Measurements from ENCODE around the gene TRAF1. TPM values are rescaled to one million over a fixed set of nuclear protein-coding genes. Genes with fewer than 3 reads are reported as not detected.

TRAF1 gene
- total RNA-seq, 2 donors from 2014 or later: 103 to 118 TPM

DNA sequence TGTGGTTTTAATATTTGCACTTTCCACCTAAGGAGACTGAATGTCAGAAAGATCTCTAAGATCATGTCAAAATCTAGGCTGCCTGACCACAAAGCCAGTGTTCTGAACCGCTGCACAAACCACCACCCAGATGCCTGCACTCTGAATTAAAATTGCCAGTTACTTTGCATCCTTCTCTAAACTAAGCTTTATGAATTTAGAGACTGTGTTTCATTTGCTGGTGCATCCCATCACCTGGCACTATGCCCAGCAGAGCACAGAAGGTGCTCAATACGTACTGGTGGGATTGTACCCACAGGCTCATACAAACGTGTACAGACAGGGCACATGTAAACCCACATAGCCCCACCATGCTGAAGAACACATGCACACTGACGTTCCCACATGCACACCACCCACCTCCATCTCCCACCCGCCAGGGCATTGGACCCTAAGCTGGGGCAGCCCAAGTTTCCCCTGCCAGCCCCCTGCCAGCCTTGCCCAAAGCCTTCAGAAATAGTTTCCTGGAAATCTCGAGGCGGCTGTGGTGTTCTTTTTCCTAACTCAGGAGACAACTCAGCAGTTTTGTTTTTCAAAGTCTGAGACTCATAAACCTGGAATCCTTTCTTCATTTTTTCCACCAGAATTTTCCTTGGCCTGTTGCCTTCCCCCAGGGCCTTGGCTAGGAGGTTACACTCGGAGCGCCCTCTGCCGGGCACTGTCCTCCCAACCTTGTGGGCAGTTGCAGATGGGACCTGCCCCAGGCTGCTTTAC is 9.6 kb upstream of the TRAF1 start:
- Mint-ChIP-seq H3K27ac (peak overlapping the region; percentile 100), H3K4me1 (peaks cover 43% of the 10 kb centered on the region), H3K27me3 (no peaks in the 10 kb centered on the region)

DNA sequence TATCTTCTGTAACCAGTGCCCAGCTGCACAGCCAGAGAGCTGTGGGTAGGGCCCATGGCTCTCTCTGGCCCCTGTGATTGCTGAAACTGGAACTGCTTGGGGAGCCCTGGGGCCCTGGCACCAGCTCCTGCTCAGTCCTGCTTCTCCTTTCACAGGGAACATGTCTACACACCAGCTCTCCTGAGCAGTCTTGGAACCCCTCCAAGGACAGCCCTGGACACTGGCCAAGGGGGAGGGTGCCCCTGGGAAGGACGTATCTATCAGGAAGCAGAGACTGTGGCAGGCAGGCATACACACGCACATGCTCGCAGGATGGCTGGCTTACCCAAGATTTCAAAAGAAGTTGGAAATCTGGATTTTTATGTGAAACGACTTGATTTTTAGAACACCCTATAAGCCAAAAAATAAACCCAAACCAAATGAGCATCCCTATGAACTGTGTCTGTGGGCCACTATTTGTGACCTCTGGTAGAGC is 8.8 kb upstream of the TRAF1 start:
- no peaks in the 10 kb centered on the region for H3K9me3 ChIP-seq (ENCODE audit: control insufficient read depth, low read length, poor library complexity, severe bottlenecking)
- DNase-seq (no peak), ATAC-seq (no peak)
- Mint-ChIP-seq H3K36me3 (ENCODE audit: low read depth) (no peaks in the 10 kb centered on the region), H3K27me3 (no peaks in the 10 kb centered on the region), H3K4me3 (peak overlapping the region; percentile 74), H3K4me1 (peaks cover 46% of the 10 kb centered on the region), H3K27ac (peak overlapping the region; percentile 100)

More for the DNA sequence above, 9.6 kb upstream of the TRAF1 start:
- DNase-seq (peak; percentile 74 to 88 (median 80)), ATAC-seq (peak; percentile 76)
- Mint-ChIP-seq H3K36me3 (ENCODE audit: low read depth) (peaks cover 2% of the 10 kb centered on the region), H3K4me3 (peak overlapping the region; percentile 74)
- H3K9me3 ChIP-seq (ENCODE audit: control insufficient read depth, low read length, poor library complexity, severe bottlenecking): no peaks in the 10 kb centered on the region

GRCh38 chr9:120934281-120934680 is 7.7 kb upstream of the TRAF1 start:
- DNase-seq: no peak
- Mint-ChIP-seq H3K4me1 (peaks cover 51% of the 10 kb centered on the region), H3K27ac (peak overlapping the region; percentile 100), H3K36me3 (ENCODE audit: low read depth) (no peaks in the 10 kb centered on the region), H3K27me3 (no peaks in the 10 kb centered on the region), H3K4me3 (no peak overlapping the region)
- ATAC-seq: no peak
- no peaks in the 10 kb centered on the region for H3K9me3 ChIP-seq (ENCODE audit: control insufficient read depth, low read length, poor library complexity, severe bottlenecking)

DNA sequence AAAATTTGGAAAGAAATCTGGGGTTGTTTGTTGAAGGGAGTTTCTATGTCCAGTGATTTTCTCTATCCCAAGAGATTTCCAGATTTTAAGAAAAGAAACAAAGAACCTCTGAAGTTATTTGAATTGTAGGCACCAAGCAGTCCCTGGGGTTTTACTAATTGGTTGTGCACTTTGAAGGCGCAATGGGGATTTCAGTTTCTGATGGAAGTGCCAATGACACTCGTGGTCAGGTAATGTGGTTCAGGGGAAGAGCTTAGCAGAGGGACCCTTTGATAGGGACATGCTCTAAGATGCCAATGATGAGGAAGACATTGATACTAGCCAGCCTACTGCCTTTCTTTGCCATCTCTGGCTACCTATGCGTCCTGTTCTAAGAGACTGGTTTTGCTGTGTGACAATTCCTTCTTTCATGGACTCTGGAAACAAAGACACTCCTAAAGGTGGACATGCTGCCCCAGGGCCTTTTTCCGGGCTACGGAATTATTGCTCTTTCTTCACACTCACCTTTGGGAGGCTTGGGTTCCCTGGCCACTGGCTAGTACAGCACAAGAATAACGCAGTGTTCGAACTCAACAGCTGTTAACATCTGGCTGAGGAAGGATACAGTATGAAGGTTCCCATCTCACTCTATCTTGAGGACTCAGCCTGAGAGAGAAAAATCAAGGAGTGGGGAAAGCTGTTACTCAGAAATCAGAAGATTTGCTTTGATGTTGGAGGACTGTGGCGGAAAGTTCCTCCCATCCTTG is 6.9 kb upstream of the TRAF1 start:
- H3K27ac Mint-ChIP-seq: peak overlapping the region; percentile 100
- peaks cover 53% of the 10 kb centered on the region for H3K4me1 Mint-ChIP-seq
- ATAC-seq (no peak), DNase-seq (no peak)
- no peaks in the 10 kb centered on the region for H3K27me3 Mint-ChIP-seq
- H3K9me3 ChIP-seq (ENCODE audit: control insufficient read depth, low read length, poor library complexity, severe bottlenecking): no peaks in the 10 kb centered on the region
- no peak overlapping the region for H3K4me3 Mint-ChIP-seq
- no peaks in the 10 kb centered on the region for H3K36me3 Mint-ChIP-seq (ENCODE audit: low read depth)

- H3K4me3 Mint-ChIP-seq: peak overlapping the region; percentile 59
- no peaks in the 10 kb centered on the region for H3K9me3 ChIP-seq (ENCODE audit: control insufficient read depth, low read length, poor library complexity, severe bottlenecking)
- DNase-seq (no peak), ATAC-seq (no peak)
- H3K36me3 Mint-ChIP-seq (ENCODE audit: low read depth): peaks cover 5% of the 10 kb centered on the region
- H3K27ac Mint-ChIP-seq: peak overlapping the region; percentile 100
- H3K27me3 Mint-ChIP-seq: no peaks in the 10 kb centered on the region
- H3K4me1 Mint-ChIP-seq: peaks cover 64% of the 10 kb centered on the region
These were observed 5.7 kb upstream of the TRAF1 start for GRCh38 chr9:120932086-120932823.

DNA sequence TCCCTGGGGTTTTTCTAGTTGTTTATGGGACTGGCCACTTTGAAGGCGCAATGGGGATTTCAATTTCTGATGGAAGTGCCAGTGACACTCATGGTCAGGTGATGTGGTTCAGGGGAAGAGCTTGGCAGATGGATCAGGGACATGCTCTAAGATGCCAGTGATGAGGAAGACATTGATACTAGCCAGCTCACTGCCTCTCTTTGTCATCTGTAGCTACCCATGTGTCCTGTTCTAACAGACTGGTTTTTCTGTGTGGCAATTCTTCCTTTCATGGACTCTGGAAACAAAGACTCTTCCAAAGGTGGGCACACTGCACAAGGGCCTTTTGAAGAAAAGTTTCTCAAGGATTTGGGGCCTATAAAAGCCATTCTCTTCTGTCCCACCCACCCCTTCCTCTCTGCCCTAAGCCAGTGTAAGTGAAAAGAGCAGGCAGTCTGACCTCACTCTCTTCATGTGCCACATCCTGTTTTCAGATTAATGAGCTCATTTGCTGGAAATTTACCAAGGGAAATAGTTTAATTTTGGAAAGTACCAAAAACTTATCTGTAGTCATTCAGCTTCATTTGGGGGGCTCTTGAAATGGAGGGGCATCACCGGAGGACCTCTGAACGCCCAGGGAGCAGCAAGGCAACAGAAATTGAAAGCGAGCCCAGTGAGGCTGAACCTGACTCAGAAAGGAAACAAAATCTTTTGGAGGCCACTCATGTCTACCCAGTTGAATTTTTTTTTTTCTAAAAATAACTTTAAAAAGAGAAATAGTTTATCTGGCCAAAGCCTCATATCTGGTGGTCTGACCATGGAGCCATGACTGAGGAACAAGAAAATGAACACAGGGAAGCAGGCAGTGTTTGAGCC is 4.9 kb upstream of the TRAF1 start:
- no peaks in the 10 kb centered on the region for H3K9me3 ChIP-seq (ENCODE audit: control insufficient read depth, low read length, poor library complexity, severe bottlenecking)
- no peaks in the 10 kb centered on the region for H3K27me3 Mint-ChIP-seq
- peak in 2 of 3 donors; percentile 38 to 46 for DNase-seq
- H3K27ac Mint-ChIP-seq: peak overlapping the region; percentile 100
- H3K4me1 Mint-ChIP-seq: peaks cover 64% of the 10 kb centered on the region
- peak; percentile 70 for ATAC-seq
- H3K36me3 Mint-ChIP-seq (ENCODE audit: low read depth): peaks cover 5% of the 10 kb centered on the region
- peak overlapping the region; percentile 82 for H3K4me3 Mint-ChIP-seq

DNA sequence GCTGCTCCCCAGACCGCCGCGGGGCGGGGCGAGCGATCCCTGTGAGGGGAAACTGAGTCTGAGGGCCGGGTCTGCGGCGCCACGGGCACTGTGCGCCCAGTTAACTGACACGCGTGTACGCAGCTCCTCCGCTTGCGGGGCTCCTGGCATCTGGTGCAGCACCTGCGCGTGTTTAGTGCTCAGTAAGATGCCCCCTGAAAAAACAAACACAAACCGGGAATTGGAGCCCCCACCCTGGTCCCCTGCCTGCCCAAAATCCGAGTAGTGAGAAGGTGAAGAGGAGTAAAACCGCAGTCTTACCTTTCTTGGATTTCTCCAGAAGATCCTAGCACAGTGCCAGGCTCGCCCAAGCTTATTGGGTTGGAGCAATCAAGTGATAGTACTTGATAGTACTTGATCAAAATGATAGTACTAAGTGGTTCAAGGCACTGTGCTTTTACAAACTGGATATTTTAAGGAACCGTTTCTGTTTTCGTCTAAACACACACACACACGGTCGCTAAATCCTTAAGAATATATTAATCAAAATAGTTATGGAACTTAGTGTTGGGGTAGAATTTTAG is 2.7 kb upstream of the TRAF1 start:
- no peak for DNase-seq
- H3K9me3 ChIP-seq (ENCODE audit: control insufficient read depth, low read length, poor library complexity, severe bottlenecking): no peaks in the 10 kb centered on the region
- H3K4me1 Mint-ChIP-seq: peaks cover 65% of the 10 kb centered on the region
- peak overlapping the region; percentile 100 for H3K27ac Mint-ChIP-seq
- no peak for ATAC-seq
- peaks cover 5% of the 10 kb centered on the region for H3K36me3 Mint-ChIP-seq (ENCODE audit: low read depth)
- H3K4me3 Mint-ChIP-seq: peak overlapping the region; percentile 79
- no peaks in the 10 kb centered on the region for H3K27me3 Mint-ChIP-seq

GRCh38 chr9:120928483-120929228 is 2.1 kb upstream of the TRAF1 start:
- peaks cover 4% of the 10 kb centered on the region for H3K9me3 ChIP-seq (ENCODE audit: control insufficient read depth, low read length, poor library complexity, severe bottlenecking)
- peak; percentile 48 for ATAC-seq
- peak overlapping the region; percentile 98 for H3K4me3 Mint-ChIP-seq
- peaks cover 5% of the 10 kb centered on the region for H3K36me3 Mint-ChIP-seq (ENCODE audit: low read depth)
- peak overlapping the region; percentile 100 for H3K27ac Mint-ChIP-seq
- peak; percentile 61 to 71 (median 68) for DNase-seq
- H3K4me1 Mint-ChIP-seq: peaks cover 69% of the 10 kb centered on the region
- no peaks in the 10 kb centered on the region for H3K27me3 Mint-ChIP-seq

DNA sequence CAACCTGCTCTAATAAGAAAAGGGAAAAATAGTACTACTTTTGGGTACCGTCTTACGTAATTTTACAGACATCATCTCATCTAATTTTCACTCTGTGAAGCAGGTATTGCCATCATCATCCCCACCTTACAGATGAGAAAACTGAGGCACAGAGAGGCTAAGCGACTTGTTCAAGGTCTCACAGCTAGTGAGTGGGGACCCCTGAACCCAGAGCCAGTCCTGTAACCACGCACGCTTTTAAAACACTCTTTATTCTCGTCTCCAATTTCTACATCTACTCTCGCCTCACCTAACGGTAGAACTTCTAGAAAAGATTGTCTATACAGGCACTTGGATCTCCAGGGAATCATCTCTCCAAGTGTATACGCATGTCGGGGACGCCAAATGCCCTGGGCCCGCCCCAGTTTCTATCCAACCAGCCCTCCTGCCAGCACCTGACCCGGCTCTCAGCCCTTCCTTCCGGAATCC is 1.5 kb upstream of the TRAF1 start:
- DNase-seq: peak in 2 of 3 donors; percentile 49 to 53
- Mint-ChIP-seq H3K4me1 (peaks cover 68% of the 10 kb centered on the region), H3K27ac (peak overlapping the region; percentile 100), H3K36me3 (ENCODE audit: low read depth) (peaks cover 5% of the 10 kb centered on the region), H3K27me3 (no peaks in the 10 kb centered on the region), H3K4me3 (peak overlapping the region; percentile 98)
- H3K9me3 ChIP-seq (ENCODE audit: control insufficient read depth, low read length, poor library complexity, severe bottlenecking): peaks cover 4% of the 10 kb centered on the region
- no peak for ATAC-seq

GRCh38 chr9:120927269-120928014 is 846 bp upstream of the TRAF1 start:
- no peak for ATAC-seq
- peak overlapping the region; percentile 100 for H3K27ac Mint-ChIP-seq
- H3K36me3 Mint-ChIP-seq (ENCODE audit: low read depth): peaks cover 5% of the 10 kb centered on the region
- no peaks in the 10 kb centered on the region for H3K27me3 Mint-ChIP-seq
- no peak for DNase-seq
- H3K9me3 ChIP-seq (ENCODE audit: control insufficient read depth, low read length, poor library complexity, severe bottlenecking): peaks cover 8% of the 10 kb centered on the region
- peaks cover 71% of the 10 kb centered on the region for H3K4me1 Mint-ChIP-seq
- H3K4me3 Mint-ChIP-seq: peak overlapping the region; percentile 98

All from T-helper 17 cell (primary cell).